ENCODE results near the gene PRSS1.

PRSS1 gene

DNA sequence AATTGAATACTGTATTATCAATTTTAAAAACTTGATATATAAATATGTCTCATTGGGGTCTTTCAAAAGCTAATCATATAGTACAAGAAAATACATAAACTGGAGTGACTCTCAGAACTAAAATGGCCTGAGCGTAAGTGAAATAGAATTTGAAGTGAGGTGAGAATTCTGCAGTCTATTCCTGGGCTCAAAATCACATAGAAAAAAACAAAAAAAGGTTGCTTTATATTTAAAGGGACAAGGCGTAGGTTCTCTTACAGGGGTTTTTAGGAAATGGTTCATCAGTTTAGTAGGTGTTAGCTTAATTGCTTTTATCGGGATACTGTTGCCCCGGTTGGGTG lies 36.7 kb upstream of the PRSS1 start:
- in situ Hi-C loops (cut with HindIII; ENCODE audit: low sequenced_read_pairs) = no loop called here
- DNase-seq (ENCODE audit: low read depth) = no peak
- TF ChIP-seq, protein P1, sequence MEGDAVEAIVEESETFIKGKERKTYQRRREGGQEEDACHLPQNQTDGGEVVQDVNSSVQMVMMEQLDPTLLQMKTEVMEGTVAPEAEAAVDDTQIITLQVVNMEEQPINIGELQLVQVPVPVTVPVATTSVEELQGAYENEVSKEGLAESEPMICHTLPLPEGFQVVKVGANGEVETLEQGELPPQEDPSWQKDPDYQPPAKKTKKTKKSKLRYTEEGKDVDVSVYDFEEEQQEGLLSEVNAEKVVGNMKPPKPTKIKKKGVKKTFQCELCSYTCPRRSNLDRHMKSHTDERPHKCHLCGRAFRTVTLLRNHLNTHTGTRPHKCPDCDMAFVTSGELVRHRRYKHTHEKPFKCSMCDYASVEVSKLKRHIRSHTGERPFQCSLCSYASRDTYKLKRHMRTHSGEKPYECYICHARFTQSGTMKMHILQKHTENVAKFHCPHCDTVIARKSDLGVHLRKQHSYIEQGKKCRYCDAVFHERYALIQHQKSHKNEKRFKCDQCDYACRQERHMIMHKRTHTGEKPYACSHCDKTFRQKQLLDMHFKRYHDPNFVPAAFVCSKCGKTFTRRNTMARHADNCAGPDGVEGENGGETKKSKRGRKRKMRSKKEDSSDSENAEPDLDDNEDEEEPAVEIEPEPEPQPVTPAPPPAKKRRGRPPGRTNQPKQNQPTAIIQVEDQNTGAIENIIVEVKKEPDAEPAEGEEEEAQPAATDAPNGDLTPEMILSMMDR (IDR thresholded peaks at IDR 0.05; ENCODE audit: low read depth, low read length, missing control alignments) = no peak
- H3K4me3 ChIP-seq (ENCODE audit: low read depth, low read length) = no peak overlapping the region

- H3K4me3 ChIP-seq (ENCODE audit: low read depth, low read length) = no peak overlapping the region
- DNase-seq (ENCODE audit: low read depth) = no peak
- TF ChIP-seq, protein P1 (IDR thresholded peaks at IDR 0.05; ENCODE audit: low read depth, low read length, missing control alignments) = no peak
- in situ Hi-C loops (cut with HindIII; ENCODE audit: low sequenced_read_pairs) = no loop called here
Observed at GRCh38 chr7:142714375-142714774, 34.9 kb upstream of the PRSS1 start.

- TF ChIP-seq, protein P1 (IDR thresholded peaks at IDR 0.05; ENCODE audit: low read depth, low read length, missing control alignments) = no peak
- no peak overlapping the region for H3K4me3 ChIP-seq (ENCODE audit: low read depth, low read length)
- DNase-seq (ENCODE audit: low read depth) = no peak
- in situ Hi-C loops (cut with HindIII; ENCODE audit: low sequenced_read_pairs) = no loop called here
Observed at GRCh38 chr7:142716596-142716995, 32.7 kb upstream of the PRSS1 start.

DNA sequence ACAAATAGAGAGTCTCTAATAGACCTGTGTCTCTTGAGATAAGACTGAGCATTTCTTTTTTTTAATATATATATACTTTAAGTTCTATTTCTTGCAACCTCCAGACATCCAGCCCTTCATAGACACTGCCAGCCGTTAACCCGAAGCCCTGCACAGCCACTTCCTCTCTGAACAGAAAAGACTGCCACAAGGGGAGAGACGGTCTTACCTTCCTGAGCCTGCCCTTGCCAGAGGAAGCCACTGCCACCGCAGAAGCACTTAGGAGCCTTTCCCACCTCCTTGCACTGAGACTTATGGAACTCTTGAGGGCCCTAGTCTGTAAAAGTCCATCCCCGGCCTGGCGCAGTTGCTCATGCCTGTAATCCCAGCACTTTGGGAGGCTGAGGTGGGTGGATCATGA lies 31.8 kb upstream of the PRSS1 start:
- TF ChIP-seq, protein P1 (IDR thresholded peaks at IDR 0.05; ENCODE audit: low read depth, low read length, missing control alignments) = no peak
- in situ Hi-C loops (cut with HindIII; ENCODE audit: low sequenced_read_pairs) = no loop called here
- H3K4me3 ChIP-seq (ENCODE audit: low read depth, low read length) = no peak overlapping the region
- DNase-seq (ENCODE audit: low read depth) = no peak

DNA sequence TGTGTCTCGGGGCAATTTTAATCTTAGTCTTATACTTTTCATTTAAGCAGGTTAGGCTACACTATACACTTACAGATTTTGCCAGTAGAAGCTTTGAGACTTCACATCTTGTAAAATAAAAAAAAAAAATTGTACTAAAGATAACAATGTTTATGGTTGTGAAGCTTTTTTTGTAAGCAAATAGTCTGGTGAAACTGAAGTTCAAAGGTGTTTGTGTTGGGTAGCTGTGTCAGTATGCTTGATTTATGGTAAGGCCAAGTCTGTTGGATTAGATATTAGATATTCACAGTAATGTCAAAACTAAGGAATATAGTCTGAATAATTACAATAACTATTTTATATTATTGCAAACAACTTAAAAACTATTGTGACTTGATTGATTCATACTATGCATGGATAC lies 31.0 kb upstream of the PRSS1 start:
- no peak overlapping the region for H3K4me3 ChIP-seq (ENCODE audit: low read depth, low read length)
- in situ Hi-C loops (cut with HindIII; ENCODE audit: low sequenced_read_pairs) = no loop called here
- DNase-seq (ENCODE audit: low read depth) = no peak
- TF ChIP-seq, protein P1 (IDR thresholded peaks at IDR 0.05; ENCODE audit: low read depth, low read length, missing control alignments) = no peak

- TF ChIP-seq, protein P1 (IDR thresholded peaks at IDR 0.05; ENCODE audit: low read depth, low read length, missing control alignments) = no peak
- no peak overlapping the region for H3K4me3 ChIP-seq (ENCODE audit: low read depth, low read length)
- in situ Hi-C loops (cut with HindIII; ENCODE audit: low sequenced_read_pairs) = no loop called here
- DNase-seq (ENCODE audit: low read depth) = no peak
Observed at GRCh38 chr7:142720172-142720773, 29.0 kb upstream of the PRSS1 start.

GRCh38 chr7:142720986-142721385 lies 28.3 kb upstream of the PRSS1 start:
- in situ Hi-C loops (cut with HindIII; ENCODE audit: low sequenced_read_pairs) = no loop called here
- H3K4me3 ChIP-seq (ENCODE audit: low read depth, low read length) = no peak overlapping the region
- no peak for DNase-seq (ENCODE audit: low read depth)
- TF ChIP-seq, protein P1 (IDR thresholded peaks at IDR 0.05; ENCODE audit: low read depth, low read length, missing control alignments) = no peak
